ENCODE results near the gene OR6B2.

The OR6B2 gene

DNA sequence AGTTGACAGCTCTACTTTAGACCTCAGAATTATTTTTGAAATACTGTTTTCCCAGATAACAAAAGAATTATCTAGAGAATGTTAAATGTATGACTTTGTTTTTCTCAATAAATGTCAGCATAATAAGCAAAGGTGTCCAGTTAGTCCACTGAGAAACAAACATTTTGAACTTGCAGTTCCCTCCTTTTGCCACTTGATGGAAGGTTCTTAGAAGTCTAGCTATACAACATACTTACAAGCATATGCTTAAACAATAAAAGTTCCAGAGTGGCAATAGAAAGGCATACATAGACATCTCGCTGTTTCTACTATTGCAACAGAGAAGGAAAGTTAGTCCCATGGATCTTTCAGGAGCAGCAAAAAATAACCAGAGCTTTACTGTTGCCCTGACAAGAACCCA, 16.9 kb downstream of the OR6B2 start:
- no peak overlapping the region for H3K27ac ChIP-seq (ENCODE audit: insufficient read depth, low read depth, low read length, poor library complexity, severe bottlenecking)
- no peak overlapping the region for H3K4me3 ChIP-seq (ENCODE audit: insufficient read depth, low read depth, low read length)
- H3K27me3 ChIP-seq (ENCODE audit: control insufficient read depth, insufficient read depth, low read length, poor library complexity, severe bottlenecking) = no peaks in the 10 kb centered on the region
- H3K9me3 ChIP-seq (ENCODE audit: control insufficient read depth, low read length) = no peaks in the 10 kb centered on the region
- peaks cover 18% of the 10 kb centered on the region for H3K36me3 ChIP-seq (ENCODE audit: control insufficient read depth, insufficient read depth, low read length)
- no peaks in the 10 kb centered on the region for H3K4me1 ChIP-seq (ENCODE audit: control insufficient read depth, insufficient read depth, low read length)
- 98 to 100% methylated on average over 1 of the region's 1 CpG for WGBS, 2 experiments

DNA sequence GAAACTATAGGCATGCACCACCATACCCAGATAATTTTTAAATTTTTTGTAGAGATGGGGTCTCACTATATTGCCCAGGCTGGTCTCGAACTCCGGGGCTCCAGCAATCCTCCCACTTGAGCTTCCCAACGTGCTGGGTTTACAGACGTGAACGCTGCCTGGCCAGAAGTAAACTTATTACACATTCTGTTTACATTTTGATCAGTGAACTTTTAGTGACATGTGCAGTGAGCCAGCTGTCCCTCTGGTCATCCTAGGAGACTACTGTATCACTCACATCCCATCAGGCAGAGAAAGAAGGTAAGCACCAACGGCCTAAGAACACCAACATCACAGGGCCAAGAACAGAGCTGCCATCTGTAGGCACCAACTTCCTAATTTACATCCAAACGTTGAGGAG, 27.2 kb downstream of the OR6B2 start:
- H3K36me3 ChIP-seq (ENCODE audit: control insufficient read depth, insufficient read depth, low read length) = peaks cover 13% of the 10 kb centered on the region
- 91% methylated on average over 7 of the region's 7 CpGs for WGBS, 2 experiments

DNA sequence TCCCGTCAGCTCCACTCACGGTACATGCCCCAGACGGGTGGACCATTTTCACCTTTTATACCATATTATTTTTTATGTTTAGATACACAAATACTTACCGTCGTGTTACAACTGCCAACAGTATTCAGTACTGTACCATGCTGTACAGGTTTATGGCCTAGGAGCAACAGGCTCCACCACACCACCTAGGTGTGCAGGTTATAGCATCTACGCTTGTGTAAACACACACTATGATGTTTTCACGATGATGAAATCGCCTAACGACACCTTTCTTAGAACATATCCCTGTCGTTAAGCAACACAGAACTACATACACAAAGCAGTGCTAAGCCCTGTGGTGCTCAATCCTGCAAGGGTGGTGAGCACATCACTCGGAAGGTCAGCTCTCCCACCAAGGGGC, 29.6 kb downstream of the OR6B2 start:
- H3K27me3 ChIP-seq (ENCODE audit: control insufficient read depth, insufficient read depth, low read length, poor library complexity, severe bottlenecking) = no peaks in the 10 kb centered on the region
- no peak overlapping the region for H3K27ac ChIP-seq (ENCODE audit: insufficient read depth, low read depth, low read length, poor library complexity, severe bottlenecking)
- no peaks in the 10 kb centered on the region for H3K4me1 ChIP-seq (ENCODE audit: control insufficient read depth, insufficient read depth, low read length)
- WGBS, 2 experiments = 93 to 97% methylated on average over 11 of the region's 11 CpGs
- no peaks in the 10 kb centered on the region for H3K9me3 ChIP-seq (ENCODE audit: control insufficient read depth, low read length)
- no peak overlapping the region for H3K4me3 ChIP-seq (ENCODE audit: insufficient read depth, low read depth, low read length)
- peaks cover 13% of the 10 kb centered on the region for H3K36me3 ChIP-seq (ENCODE audit: control insufficient read depth, insufficient read depth, low read length)

More for the DNA sequence above, 27.2 kb downstream of the OR6B2 start:
- Histone ChIP-seq H3K27ac (ENCODE audit: insufficient read depth, low read depth, low read length, poor library complexity, severe bottlenecking) (no peak overlapping the region), H3K27me3 (ENCODE audit: control insufficient read depth, insufficient read depth, low read length, poor library complexity, severe bottlenecking) (no peaks in the 10 kb centered on the region), H3K9me3 (ENCODE audit: control insufficient read depth, low read length) (no peaks in the 10 kb centered on the region), H3K4me1 (ENCODE audit: control insufficient read depth, insufficient read depth, low read length) (no peaks in the 10 kb centered on the region), H3K4me3 (ENCODE audit: insufficient read depth, low read depth, low read length) (no peak overlapping the region)

DNA sequence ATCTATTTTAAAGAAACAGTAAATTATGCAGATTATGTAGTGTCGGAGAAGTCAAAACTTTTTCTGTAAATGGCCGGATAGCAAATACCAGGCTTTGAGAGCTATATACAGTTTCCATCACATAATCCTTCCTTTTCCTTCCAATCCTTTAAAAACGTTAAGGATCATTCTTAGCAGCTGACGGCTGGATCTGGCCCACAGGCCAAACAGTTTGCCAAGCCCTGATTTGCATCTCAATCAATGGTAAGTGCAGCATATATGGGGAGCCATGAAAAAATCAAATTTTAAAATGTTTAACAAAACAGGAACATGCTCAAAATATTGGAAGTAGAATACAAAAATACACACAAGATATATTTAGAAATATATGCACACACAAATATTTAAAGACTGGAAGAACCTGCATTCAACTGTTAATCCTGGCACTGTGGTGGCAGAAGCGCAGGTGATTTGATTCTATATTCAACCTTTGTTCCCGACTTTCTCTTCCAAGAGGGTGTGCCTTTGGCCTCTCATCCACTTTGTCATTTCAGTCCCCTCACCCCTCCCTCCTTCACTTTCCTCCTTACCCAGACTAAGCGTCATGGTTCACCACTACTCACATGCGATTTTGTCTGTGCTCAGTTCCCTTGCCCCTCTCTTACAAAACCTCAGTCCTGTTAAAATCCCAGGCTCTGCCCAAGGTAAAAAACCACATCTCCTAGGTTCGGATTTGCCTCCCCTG, 32.4 kb downstream of the OR6B2 start:
- H3K4me3 ChIP-seq (ENCODE audit: insufficient read depth, low read depth, low read length) = no peak overlapping the region
- no peak overlapping the region for H3K27ac ChIP-seq (ENCODE audit: insufficient read depth, low read depth, low read length, poor library complexity, severe bottlenecking)
- no peaks in the 10 kb centered on the region for H3K9me3 ChIP-seq (ENCODE audit: control insufficient read depth, low read length)
- peaks cover 13% of the 10 kb centered on the region for H3K36me3 ChIP-seq (ENCODE audit: control insufficient read depth, insufficient read depth, low read length)
- H3K4me1 ChIP-seq (ENCODE audit: control insufficient read depth, insufficient read depth, low read length) = no peaks in the 10 kb centered on the region
- WGBS, 2 experiments = 82 to 86% methylated on average over 8 to 9 of the region's 9 CpGs
- H3K27me3 ChIP-seq (ENCODE audit: control insufficient read depth, insufficient read depth, low read length, poor library complexity, severe bottlenecking) = no peaks in the 10 kb centered on the region

DNA sequence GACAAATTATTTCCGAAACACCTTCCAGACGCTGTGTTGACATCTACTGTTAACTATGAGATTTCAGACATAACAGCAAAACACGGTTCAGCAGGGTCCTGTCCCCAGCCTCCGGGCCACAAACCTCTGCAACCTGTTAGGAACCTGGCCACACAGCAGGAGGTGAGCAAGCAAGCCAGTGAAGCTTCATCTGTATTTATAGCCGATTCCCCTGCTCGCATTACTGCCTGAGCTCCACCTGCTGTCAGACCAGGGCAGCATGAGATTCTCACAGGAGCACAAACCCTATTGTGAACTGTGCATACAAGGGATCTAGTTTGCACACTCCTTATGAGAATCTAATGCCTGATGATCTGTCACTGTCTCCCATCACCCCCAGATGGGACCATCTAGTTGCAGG, 36.1 kb downstream of the OR6B2 start:
- Histone ChIP-seq H3K27me3 (ENCODE audit: control insufficient read depth, insufficient read depth, low read length, poor library complexity, severe bottlenecking) (no peaks in the 10 kb centered on the region), H3K9me3 (ENCODE audit: control insufficient read depth, low read length) (no peaks in the 10 kb centered on the region), H3K4me1 (ENCODE audit: control insufficient read depth, insufficient read depth, low read length) (no peaks in the 10 kb centered on the region), H3K4me3 (ENCODE audit: insufficient read depth, low read depth, low read length) (no peak overlapping the region), H3K27ac (ENCODE audit: insufficient read depth, low read depth, low read length, poor library complexity, severe bottlenecking) (no peak overlapping the region), H3K36me3 (ENCODE audit: control insufficient read depth, insufficient read depth, low read length) (peaks cover 6% of the 10 kb centered on the region)
- 90 to 93% methylated on average over 6 of the region's 6 CpGs for WGBS, 2 experiments

DNA sequence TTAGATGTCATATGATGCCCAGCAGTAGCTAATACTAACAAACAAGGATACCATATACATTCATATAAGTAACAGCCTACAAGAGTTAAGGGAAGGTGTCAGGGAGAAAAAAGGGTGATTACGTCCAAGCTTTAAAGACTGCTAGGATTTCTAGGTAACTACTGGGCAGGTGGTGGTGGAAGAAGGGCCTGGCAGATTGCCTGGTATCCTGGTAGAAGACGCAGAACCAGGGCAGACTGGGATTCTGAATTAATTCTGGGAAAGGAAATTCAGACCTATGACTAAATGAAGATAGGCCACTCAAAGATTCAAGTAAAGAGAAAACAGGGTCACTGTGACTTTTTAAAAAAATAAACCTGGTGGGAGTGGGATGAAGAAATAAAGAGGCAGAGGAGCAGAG, 36.9 kb downstream of the OR6B2 start:
- Histone ChIP-seq H3K9me3 (ENCODE audit: control insufficient read depth, low read length) (no peaks in the 10 kb centered on the region), H3K4me3 (ENCODE audit: insufficient read depth, low read depth, low read length) (no peak overlapping the region), H3K27ac (ENCODE audit: insufficient read depth, low read depth, low read length, poor library complexity, severe bottlenecking) (no peak overlapping the region), H3K27me3 (ENCODE audit: control insufficient read depth, insufficient read depth, low read length, poor library complexity, severe bottlenecking) (no peaks in the 10 kb centered on the region), H3K36me3 (ENCODE audit: control insufficient read depth, insufficient read depth, low read length) (peaks cover 6% of the 10 kb centered on the region), H3K4me1 (ENCODE audit: control insufficient read depth, insufficient read depth, low read length) (no peaks in the 10 kb centered on the region)
- WGBS, 2 experiments = 91 to 96% methylated on average over 2 of the region's 2 CpGs

DNA sequence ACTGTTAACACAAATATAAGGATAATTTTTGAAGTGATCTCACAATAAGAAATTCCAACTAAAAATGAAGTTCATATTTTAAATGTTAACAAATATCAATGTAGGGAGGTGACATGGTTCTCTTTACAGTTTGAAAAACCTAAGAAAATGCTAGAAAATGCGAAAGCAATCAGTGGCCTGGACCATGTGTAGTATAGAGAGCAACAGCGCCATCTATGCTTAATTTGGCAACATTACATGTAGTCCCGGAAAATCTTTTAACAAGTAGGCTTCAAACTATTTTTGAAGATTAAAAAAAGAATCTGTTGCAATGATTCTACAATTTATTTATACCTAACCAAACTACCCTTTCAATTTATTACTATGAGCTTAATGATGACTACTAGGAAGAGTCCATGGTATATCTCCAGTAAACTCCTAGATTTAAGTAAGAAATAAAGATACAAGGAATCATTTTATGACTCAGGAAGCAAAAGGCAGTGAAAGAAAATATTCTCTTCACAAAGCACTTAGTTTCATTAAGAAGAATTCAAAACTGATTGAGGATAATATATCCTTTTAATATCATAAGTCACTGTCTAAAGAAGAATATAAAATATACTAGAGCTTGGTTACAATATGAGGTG, 38.4 kb downstream of the OR6B2 start:
- Histone ChIP-seq H3K36me3 (ENCODE audit: control insufficient read depth, insufficient read depth, low read length) (peaks cover 10% of the 10 kb centered on the region), H3K4me1 (ENCODE audit: control insufficient read depth, insufficient read depth, low read length) (no peaks in the 10 kb centered on the region), H3K27ac (ENCODE audit: insufficient read depth, low read depth, low read length, poor library complexity, severe bottlenecking) (no peak overlapping the region), H3K4me3 (ENCODE audit: insufficient read depth, low read depth, low read length) (no peak overlapping the region), H3K27me3 (ENCODE audit: control insufficient read depth, insufficient read depth, low read length, poor library complexity, severe bottlenecking) (no peaks in the 10 kb centered on the region), H3K9me3 (ENCODE audit: control insufficient read depth, low read length) (no peaks in the 10 kb centered on the region)
- 34 to 40% methylated on average over 2 to 3 of the region's 3 CpGs for WGBS, 2 experiments

DNA sequence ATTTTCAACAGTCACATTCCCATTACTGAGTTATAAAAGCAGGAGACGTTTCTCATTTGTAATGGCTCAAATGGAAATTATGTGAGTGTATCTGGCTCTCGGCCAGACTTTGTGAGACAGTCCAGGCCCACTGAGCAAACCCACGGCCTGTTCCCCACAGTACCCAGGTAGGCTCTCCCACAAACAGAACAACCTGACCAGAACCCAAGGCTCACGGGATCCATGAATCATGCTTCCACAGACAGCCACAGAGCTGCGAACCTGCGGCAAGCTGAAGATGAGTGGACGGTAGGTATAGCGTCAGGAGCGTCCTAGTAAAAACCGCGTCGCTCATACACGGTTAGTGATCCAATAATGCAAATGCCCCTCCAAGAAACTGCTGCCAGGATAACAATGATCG, 39.3 kb downstream of the OR6B2 start:
- WGBS, 2 experiments = 96% methylated on average over 14 of the region's 14 CpGs
- Histone ChIP-seq H3K4me1 (ENCODE audit: control insufficient read depth, insufficient read depth, low read length) (no peaks in the 10 kb centered on the region), H3K4me3 (ENCODE audit: insufficient read depth, low read depth, low read length) (no peak overlapping the region), H3K36me3 (ENCODE audit: control insufficient read depth, insufficient read depth, low read length) (peaks cover 17% of the 10 kb centered on the region), H3K27me3 (ENCODE audit: control insufficient read depth, insufficient read depth, low read length, poor library complexity, severe bottlenecking) (no peaks in the 10 kb centered on the region), H3K9me3 (ENCODE audit: control insufficient read depth, low read length) (no peaks in the 10 kb centered on the region), H3K27ac (ENCODE audit: insufficient read depth, low read depth, low read length, poor library complexity, severe bottlenecking) (no peak overlapping the region)

DNA sequence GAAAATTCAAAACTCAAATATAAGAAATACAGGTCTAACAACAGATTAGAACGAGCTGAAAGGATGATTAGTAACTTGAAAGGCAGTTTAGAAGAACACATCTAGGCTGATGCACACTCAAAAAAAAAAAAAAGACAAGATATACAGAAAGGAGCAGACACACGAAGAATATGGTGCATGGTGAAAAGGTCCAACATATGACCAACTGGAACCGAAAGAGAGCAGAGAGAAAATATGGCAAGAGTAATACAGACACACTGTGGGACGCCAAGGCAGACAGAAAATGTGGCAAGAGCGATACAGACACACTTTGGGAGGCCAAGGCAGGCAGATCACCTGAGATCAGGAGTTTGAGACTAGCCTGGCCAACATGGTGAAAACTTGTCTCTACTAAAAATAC, 44.9 kb downstream of the OR6B2 start:
- no peak overlapping the region for H3K4me3 ChIP-seq (ENCODE audit: insufficient read depth, low read depth, low read length)
- 93 to 94% methylated on average over 5 of the region's 5 CpGs for WGBS, 2 experiments
- H3K27ac ChIP-seq (ENCODE audit: insufficient read depth, low read depth, low read length, poor library complexity, severe bottlenecking) = no peak overlapping the region
- H3K9me3 ChIP-seq (ENCODE audit: control insufficient read depth, low read length) = no peaks in the 10 kb centered on the region
- no peaks in the 10 kb centered on the region for H3K4me1 ChIP-seq (ENCODE audit: control insufficient read depth, insufficient read depth, low read length)
- H3K27me3 ChIP-seq (ENCODE audit: control insufficient read depth, insufficient read depth, low read length, poor library complexity, severe bottlenecking) = no peaks in the 10 kb centered on the region
- peaks cover 24% of the 10 kb centered on the region for H3K36me3 ChIP-seq (ENCODE audit: control insufficient read depth, insufficient read depth, low read length)

DNA sequence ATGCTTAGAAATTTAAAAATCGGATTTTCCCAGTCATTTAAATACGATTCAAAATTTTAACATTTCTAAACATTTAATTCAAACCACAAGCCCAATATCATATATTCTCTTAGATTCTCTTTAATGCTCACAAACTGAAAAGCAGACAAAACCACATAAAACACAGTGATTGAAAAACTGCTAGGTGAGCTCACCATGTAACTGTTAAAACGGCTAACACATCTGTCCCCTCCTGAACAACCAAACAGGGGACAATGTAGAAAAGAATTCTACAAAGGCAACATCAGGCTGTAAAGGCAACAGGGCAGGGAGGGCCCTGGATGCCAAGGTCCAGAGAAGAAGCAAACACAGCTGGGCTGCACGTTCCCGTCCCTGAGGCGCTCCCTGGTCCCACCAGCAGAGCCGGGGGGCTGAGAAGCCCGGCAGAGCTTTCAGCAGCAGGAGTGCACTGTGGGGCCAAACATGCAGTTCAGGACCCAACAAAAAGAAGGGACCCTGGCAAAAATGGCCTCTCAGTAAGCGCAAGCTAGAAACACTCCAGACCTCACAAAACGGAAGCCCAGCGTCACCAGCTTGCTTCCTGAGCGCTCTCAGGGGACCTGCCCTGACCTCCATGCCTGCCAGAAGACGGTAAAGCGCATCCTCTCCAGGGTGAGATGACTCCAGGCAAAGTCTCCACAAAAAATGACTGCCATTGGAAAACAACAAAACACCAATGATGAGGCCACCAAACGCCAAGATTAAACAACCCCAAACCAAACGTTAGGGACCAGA, 45.6 kb downstream of the OR6B2 start:
- H3K36me3 ChIP-seq (ENCODE audit: control insufficient read depth, insufficient read depth, low read length) = peaks cover 23% of the 10 kb centered on the region
- H3K9me3 ChIP-seq (ENCODE audit: control insufficient read depth, low read length) = no peaks in the 10 kb centered on the region
- H3K27ac ChIP-seq (ENCODE audit: insufficient read depth, low read depth, low read length, poor library complexity, severe bottlenecking) = no peak overlapping the region
- no peaks in the 10 kb centered on the region for H3K4me1 ChIP-seq (ENCODE audit: control insufficient read depth, insufficient read depth, low read length)
- H3K4me3 ChIP-seq (ENCODE audit: insufficient read depth, low read depth, low read length) = no peak overlapping the region
- 96 to 97% methylated on average over 16 of the region's 16 CpGs for WGBS, 2 experiments
- H3K27me3 ChIP-seq (ENCODE audit: control insufficient read depth, insufficient read depth, low read length, poor library complexity, severe bottlenecking) = no peaks in the 10 kb centered on the region
